IPS DF 19.7 (cell line): ENCODE results near the gene CLCNKA.
A peak's percentile ranks its signal among the peaks of the same experiment; 100 is the strongest.
"Not testable (repeated sequence)": the region's sequence is repeated elsewhere in the genome, so short reads cannot be mapped to it uniquely, and the experiment has no call there.

Experiments
- DNase-seq: peaks from one replicate; pipeline ENCODE4 v3.0.0-alpha.2; 2013; ENCODE audit warnings: low read depth, low spot score

CLCNKA gene

GRCh38 chr1:16021681-16022080, at the start of gene CLCNKA:
Gene CLCNKA, plus strand, starts transcription at chr1:16022036. Its CDS starts 584 bp downstream, at chr1:16022620.
- no peak for DNase-seq

DNA sequence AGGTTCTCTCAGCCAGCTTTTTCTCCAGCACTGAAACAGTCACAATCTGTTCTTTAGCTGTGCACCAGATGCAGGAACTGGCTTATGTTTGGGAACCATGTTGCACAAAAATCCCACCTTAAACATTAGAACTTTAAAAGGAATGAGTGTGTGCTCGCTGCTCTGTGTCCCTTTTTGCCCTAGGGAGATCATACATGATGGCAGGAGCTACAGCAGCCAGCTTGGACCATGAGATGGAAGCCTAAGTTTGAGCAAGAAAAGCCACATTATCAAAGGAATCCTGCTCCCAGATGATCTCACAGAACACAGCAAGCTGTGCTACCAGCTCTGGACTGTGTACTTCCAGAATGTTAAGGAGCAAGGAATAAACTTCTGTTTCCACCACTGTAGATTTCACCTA, 49.4 kb upstream of the CLCNKA start:
- DNase-seq, result no peak

- no peak for DNase-seq
Measured at GRCh38 chr1:15973772-15974171, 48.1 kb upstream of the CLCNKA start.

- no peak for DNase-seq
Measured at GRCh38 chr1:15974855-15975254, 47.0 kb upstream of the CLCNKA start.

GRCh38 chr1:15975358-15975804, 46.5 kb upstream of the CLCNKA start:
- no peak for DNase-seq

DNA sequence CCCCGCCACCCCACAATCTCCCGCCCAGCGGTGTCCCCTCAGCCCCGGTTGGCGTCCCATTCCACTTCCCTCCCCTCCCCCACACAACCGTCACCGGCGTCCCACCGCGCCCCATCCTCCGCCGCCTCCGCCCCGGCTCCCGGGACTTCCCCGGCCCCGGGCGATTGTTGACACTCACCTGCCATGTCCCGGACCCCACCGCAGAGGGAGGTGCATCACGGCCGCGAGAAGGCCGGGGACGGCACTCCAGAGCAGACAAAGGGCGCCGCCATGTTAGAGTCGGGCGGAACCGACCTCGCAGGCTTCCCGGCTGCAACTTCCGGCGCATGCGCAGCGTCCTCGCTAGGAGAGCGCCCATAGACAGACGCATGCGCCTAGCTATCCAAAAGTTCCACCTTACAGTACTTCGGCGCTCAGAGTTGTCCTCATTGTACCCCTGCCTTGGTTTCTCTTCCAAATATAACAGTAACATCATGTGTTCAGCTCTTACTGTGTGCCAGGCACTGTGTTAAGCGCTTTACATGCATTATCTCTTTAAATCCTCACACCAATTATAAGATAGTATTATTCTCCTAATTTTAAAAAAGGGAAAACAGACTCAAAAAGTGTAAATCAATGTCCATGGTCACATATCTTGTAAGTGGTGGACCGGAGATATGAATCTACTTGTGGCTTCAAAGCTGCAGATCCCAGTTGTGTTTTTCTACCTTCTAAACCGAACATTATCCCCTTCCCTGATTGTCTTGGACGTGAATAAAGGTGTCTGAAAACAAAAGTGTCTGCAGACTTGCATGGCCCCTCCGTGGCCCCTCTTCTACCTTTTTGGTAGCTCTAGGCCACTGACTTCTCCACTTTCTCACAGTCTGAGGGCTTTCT, 45.8 kb upstream of the CLCNKA start, which contains the start of gene ZBTB17:
ZBTB17 (minus strand) TSS at position 297 of the 876 bp plus-strand sequence. CDS start 27,606 bp downstream, outside the sequence.
- DNase-seq, result peak; percentile 80

DNA sequence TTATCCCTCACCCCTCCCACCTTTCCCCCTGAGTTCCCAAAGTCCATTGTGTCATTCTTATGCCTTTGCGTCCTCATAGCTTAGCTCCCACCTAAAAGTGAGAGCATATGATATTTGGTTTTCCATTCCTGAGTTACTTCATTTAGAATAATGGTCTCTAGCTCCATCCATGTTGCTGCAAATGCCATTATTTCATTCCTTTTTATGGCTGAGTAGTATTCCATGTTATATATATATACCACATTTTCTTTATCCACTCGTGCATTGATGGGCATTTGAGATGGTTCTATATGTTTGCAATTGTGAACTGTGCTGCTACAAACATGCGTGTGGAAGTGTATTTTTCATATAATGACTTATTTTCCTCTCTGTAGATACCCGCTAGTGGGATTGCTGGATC, 43.9 kb upstream of the CLCNKA start:
- DNase-seq, result not testable (repeated sequence)

DNA sequence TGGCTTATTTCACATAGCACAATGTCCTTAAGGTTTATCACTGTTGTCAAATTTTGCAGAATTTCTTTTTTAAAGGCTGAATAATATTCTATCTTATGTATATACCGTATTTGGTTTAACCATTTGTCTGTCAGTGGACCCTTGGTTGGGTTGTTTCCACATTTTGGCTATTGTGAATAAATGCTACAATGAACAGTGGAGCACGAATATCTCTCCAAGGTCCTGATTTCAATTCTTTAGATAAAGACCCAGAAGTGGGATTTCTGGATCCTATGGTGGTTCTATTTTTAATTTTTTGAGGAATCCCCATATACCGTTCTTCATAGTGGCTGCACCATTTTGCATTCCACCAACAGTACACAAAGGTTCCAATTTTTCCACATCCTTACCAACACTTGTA, 40.2 kb upstream of the CLCNKA start:
- no peak for DNase-seq

DNA sequence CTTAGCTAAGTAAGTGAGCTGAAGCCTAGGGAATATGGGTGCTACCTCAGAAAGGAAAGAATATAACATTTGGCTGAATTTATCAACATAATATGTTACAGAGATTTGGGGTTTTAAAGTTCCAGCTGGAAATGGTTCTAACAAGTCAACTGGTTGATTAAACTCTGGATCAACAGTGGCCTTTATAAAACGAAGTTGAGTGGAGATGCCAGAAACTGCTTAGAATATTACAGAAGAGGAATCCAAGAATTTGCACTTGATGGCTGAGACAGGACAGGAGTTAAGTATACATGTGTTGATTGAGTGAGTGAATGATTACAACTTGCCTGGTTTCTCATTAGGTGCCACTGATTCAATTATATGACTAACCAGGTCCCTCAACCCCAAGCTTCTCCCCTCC, 38.6 kb upstream of the CLCNKA start:
- DNase-seq, result no peak

GRCh38 chr1:15985611-15986297, 36.1 kb upstream of the CLCNKA start:
- DNase-seq, result no peak

DNA sequence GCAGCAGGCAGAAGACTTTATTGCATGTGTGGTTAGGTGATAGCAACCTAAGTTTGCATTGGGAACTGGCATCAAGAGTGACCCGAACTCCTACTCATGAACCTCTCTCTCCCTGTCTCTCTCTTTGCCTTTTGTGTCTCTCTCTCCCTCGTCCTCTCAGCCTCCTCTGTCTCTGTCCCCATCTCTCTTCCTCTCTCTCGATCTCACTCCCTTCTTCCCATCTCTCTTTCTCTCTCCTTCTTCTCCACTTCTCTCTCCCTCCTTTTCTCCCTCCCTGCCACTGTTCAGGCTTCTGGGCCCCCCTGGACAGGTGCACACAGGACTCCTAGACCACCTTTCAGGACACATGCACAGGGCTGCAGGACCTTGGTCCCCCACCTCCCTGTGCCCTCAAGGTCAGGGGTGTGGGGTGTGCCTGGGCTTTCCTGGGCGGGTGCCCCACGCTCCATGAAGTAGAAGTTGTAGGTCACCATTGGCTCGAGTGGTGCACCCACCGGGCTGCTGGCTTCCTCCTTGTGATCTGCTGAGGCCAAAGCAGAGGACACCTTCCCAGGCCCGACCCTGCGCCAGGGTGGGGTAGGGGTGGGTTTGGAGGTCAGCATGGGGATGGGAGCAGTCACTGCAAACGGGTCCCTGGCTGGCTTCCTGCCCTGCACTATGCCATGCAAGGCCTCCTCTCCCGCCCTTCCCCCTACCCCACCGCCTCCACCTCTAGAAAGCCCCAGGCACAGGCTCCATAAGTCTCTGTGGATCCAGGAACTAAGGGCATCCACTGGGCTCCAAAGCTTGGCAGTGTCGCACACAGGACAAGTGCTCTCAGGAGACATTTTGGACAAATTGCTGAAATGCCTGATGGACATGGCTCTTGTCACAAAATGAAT, 32.7 kb upstream of the CLCNKA start:
- no peak for DNase-seq

DNA sequence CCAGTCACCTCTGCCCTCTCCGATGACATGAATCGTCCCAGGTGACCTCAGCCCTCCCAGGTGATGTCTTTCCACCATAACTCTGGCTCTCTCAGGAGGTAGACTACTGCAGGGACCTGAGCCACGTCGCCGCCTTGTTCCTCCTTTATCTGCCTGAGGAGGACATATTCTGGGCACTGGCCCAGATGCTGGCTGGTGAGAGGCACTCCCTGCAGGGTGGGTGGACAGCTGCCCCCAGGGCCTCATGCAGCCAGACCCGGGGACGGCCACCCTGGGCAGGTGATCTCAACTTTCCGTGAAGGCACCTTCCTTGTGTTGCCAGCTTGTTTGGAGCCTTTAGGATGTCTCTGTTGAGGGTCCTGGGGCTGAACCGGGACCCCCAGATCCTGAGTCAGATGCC, 32.1 kb upstream of the CLCNKA start:
- no peak for DNase-seq

DNA sequence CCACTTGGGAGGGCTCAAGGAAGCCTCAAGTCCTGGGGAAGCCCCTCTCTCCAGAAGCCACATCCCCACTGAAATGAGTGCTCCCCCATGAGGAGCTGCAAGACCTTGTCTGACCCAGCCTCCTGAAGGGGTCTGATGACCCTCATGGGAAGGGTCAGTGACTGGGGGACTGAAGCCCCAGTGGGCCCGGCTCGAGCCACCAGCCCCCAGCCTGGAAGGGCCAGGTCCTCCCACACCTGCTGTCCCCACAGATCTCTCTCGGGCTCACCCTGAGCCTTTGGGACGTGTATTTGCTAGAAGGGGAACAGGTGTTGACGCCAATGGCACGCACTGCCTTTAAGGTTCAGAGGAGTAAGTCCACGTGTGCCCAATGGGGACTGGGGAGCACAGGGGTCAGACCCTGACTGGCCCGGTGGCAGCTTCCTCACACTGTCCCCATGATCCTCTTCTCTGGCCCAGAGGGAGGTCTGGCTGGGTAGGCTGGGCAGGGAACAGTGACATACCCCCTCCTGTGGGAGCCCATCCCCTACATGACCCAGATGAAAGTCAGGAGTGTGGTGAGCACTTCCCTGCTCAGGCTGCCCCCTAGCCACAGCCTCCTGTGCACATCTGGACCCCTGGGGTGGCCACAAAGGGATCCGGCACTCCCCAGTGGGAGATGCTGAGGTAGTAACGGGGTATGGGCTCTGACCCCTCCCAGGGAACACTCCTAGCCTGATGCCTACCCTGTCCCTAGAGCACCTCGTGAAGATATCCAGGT, 30.2 kb upstream of the CLCNKA start:
- no peak for DNase-seq

GRCh38 chr1:15992187-15992553, 29.7 kb upstream of the CLCNKA start:
- no peak for DNase-seq

DNA sequence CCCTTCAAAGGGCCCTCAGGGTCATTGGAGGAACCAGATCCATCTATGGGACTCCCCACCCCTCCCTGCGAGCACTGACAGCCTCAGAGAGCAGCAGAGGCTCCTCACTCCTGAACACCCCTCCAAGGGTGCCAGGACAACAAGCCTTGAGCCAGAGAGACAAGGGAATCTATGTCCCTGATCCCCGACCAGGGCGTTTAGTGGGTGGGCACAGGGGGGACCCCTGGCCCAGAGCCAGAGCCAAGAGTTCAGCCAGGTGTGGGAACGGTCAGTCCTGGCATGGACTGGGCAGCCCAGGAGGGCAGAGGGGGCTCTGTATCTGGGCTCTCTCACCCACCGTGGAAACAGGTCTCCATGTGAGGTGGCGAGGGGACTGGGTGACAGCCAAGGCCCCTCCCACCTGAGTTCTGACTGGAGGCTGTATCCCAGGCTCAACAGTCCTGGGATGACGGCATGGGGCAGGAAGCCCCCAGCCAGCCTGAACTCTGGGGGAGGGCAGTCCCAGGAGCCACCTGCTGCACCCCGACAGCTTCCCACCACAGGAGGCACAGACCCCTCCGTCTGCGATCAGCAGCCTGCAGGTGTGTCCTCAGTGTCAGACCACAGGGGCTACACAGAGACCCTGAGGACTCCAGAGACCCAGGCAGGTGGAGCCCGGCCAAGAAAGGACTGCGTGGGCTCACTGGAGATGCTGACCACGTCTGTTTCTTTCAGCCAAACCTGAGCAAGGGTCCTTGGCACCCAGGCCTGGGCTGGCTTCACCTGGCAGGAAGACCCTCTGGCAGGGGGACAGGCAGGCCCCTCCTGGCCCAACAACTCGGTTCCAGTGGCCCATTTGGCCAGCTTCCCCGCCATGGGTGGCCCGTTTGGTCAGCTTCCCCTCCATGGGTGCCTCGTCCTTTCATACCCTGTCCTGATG, 29.0 kb upstream of the CLCNKA start:
- DNase-seq, result no peak

DNA sequence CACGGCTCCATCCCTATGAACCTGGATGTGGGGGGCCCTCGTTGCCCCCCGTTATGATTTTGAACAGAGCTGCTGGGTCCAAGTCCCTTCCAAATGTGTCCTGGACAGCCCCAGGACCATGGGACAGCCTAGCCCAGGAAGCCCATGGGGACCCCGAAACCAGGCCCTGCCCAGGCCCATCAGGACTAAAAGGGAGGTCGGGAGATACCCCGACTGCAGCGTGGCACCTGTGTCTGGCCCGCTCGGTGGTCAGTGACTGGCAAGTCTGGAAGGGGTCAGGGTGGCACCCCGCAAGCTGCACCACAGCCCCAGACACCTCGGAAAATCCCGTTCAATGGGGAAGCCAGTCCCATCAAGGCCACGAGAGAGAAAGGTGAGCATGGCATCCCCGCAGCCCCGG, 28.2 kb upstream of the CLCNKA start:
- no peak for DNase-seq

DNA sequence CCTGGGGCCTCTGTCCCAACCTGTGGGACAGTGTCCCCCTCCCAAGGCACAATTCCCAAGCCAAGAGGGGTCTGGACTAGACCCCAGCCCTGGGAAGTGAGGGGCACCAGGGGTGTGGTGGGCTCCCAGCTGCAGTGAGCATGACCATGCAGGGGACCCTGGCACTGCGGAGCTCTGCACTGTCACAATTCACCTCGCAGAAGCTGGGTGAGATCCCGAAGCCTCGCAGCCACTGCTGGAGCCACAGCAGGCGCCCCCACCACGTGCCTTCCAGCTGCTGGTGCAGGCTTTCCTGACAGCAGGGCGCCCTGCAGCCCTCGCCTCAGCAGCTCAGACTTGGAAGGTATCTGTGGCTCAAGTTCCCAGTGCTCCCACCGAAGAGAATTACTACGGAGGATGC, 27.8 kb upstream of the CLCNKA start:
- DNase-seq, result no peak

DNA sequence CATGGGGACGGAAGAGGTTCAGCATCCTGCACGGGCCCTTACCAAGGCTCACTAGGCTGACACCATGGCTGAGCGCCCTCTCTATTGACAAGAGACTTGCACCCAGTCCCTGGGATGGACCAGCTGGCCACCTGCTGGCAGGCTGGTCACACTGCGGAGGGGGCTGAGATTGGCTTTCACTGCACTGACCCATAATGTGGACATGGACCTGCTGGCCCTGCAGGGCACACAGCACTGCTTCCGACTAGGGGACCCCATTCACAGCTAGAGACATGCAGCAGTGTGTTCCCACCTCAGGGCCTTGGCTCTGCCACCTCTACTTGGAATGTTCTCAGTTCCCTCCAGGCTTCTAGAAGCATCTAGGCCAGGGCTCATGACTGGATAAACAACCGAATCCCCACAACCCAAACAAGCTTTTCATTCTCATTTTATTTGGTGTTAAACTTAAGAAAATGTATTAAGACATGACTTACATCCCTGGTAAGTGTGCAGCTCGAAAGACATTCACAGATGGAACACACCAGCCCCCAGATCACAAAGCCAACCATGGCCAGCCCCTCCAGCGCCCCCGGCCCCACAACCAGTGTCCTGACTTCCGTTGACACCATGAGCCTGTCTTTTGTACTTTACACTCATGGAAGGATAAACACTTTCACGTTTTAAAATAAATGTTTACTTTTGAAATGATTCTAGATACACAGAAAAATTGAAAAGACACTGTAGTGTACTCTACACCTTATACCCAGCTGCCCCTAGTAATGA, 27.1 kb upstream of the CLCNKA start:
- no peak for DNase-seq

DNA sequence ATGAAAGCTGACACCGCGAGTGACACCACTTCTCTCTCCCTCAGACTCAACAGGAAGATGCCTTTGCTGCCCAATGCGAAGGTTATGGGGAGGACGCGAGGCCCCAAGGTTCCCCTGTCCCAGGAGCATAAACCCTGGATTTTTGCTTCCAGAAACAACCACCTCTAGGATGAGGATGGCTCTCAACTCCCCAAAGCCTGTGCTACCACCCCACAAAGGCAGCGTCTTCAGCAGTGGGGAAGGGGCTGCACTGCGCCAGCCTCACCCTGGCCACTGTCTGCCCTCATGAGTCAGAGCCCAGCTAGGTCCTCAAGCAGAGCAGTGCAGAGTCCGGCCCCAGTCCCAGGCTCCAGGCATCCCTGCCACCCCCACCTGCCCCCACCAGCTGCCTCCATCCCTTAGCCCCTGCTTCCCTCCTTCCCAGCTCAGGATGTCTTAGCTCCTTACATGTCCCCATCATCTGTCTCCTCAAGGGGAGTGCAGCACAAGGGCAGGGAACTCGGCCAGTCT, 24.7 kb upstream of the CLCNKA start:
- DNase-seq, result no peak
